ENCODE results near the gene MYLK. TPM values are rescaled to one million over a fixed set of nuclear protein-coding genes. Genes with fewer than 3 reads are reported as not detected.

The MYLK gene
- total and polyA plus RNA-seq, 2 of the 4 experiments (the other 2 are of a cell fraction): 299 to 484 TPM

DNA sequence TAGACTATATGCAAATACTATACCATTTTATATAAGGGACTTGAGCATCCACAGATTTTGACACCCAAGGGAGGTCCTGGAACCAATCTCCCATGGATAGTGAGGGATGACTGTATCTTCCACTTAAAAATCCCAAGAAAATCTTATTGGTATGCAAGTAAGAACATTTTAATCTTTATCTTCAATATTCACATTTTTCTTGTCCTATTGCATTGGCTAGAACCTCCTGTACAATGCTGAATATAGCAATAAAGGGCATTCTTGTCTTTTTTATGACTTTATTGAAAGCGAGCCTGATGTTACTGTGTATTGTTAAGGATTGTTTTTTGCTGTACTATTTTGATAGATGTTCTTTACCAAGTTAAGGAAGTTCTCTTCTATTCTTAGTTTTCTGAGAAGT is 36.9 kb downstream of the MYLK start:
- no peak overlapping the region for H4K91ac ChIP-seq (ENCODE audit: insufficient read depth, low read depth, low read length)
- H2AK9ac ChIP-seq (replicated peaks; ENCODE audit: low read depth, low read length, poor library complexity): no peak overlapping the region
- peaks cover 5% of the 10 kb centered on the region; the same call in 1 of the 2 replicates for H3K4me1 ChIP-seq (ENCODE audit: control insufficient read depth, insufficient read depth, low read length)
- no peak overlapping the region for H3K4ac ChIP-seq (ENCODE audit: low read depth, low read length)
- H4K8ac ChIP-seq (ENCODE audit: low read depth in 2 of 2, low read length in 2 of 2): no peak overlapping the region
- CTCF ChIA-PET: no interaction called here
- H3K23ac ChIP-seq (ENCODE audit: low read depth, low read length): no peak overlapping the region
- no peaks in the 10 kb centered on the region for H3K27me3 ChIP-seq (ENCODE audit: control insufficient read depth, insufficient read depth, low read length)
- H2AFZ ChIP-seq (replicated peaks; ENCODE audit: low read length, poor library complexity): no peak overlapping the region
- no peak overlapping the region for H3K14ac ChIP-seq (replicated peaks; ENCODE audit: low read depth, low read length)
- no peak overlapping the region for H2BK15ac ChIP-seq (ENCODE audit: low read depth, low read length)
- ATAC-seq (ENCODE audit: low read depth) (no peak), DNase-seq (no peak)
- no peak overlapping the region for H3K56ac ChIP-seq (ENCODE audit: extremely low read depth, insufficient read depth, low read length)
- no peak overlapping the region for H3K18ac ChIP-seq (ENCODE audit: low read depth, low read length)
- H3K36me3 ChIP-seq (ENCODE audit: control insufficient read depth, insufficient read depth, low read length): peaks cover 17% of the 10 kb centered on the region
- H2BK5ac ChIP-seq (ENCODE audit: low read depth, low read length, poor library complexity, severe bottlenecking): no peak overlapping the region
- H3K9me1 ChIP-seq (ENCODE audit: insufficient read depth, low read length): peaks cover 6% of the 10 kb centered on the region; the same call in 1 of the 2 replicates
- peaks cover 17% of the 10 kb centered on the region for H3K9me3 ChIP-seq (ENCODE audit: control insufficient read depth, insufficient read depth, low read length)
- no peak overlapping the region for H2BK120ac ChIP-seq (ENCODE audit: low read depth, low read length)
- no peak overlapping the region for H3K27ac ChIP-seq (ENCODE audit: insufficient read depth, low read length)
- no TSS peak for BruUV-seq (replicated peaks)
- H3K79me1 ChIP-seq (ENCODE audit: low read depth in 1 of 2, low read length in 2 of 2): peaks cover 28 to 40% of the 10 kb centered on the region in 2 experiments
- no peak overlapping the region for H3K4me2 ChIP-seq (ENCODE audit: low read depth, low read length)
- no peak overlapping the region for H3K4me3 ChIP-seq (ENCODE audit: insufficient read depth, low read depth, low read length)
- H4K5ac ChIP-seq (ENCODE audit: low read depth, low read length): no peak overlapping the region
- no peak overlapping the region for H3K9ac ChIP-seq (ENCODE audit: low read depth, low read length)
- intact Hi-C loops (cut with micrococcal nuclease): no loop called here
- TF ChIP-seq MAFK (IDR thresholded peaks at IDR 0.05; ENCODE audit: low read depth, low read length) (no peak), RFX5 (IDR thresholded peaks at IDR 0.05; ENCODE audit: low read depth, low read length) (no peak), RAD21 (IDR thresholded peaks at IDR 0.05; ENCODE audit: low read length) (no peak), BHLHE40 (IDR thresholded peaks at IDR 0.05; ENCODE audit: low read depth, low read length) (no peak), CHD1 (IDR thresholded peaks at IDR 0.05; ENCODE audit: low read depth, low read length) (no peak), POLR2A (IDR thresholded peaks at IDR 0.05; ENCODE audit: low read depth, low read length) (no peak), MXI1 (IDR thresholded peaks at IDR 0.05; ENCODE audit: borderline replicate concordance, low read depth, low read length) (no peak), FOS (IDR thresholded peaks at IDR 0.05; ENCODE audit: low read depth, low read length) (no peak)
- TF ChIP-seq, protein P1, sequence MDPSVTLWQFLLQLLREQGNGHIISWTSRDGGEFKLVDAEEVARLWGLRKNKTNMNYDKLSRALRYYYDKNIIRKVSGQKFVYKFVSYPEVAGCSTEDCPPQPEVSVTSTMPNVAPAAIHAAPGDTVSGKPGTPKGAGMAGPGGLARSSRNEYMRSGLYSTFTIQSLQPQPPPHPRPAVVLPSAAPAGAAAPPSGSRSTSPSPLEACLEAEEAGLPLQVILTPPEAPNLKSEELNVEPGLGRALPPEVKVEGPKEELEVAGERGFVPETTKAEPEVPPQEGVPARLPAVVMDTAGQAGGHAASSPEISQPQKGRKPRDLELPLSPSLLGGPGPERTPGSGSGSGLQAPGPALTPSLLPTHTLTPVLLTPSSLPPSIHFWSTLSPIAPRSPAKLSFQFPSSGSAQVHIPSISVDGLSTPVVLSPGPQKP (IDR thresholded peaks at IDR 0.05; ENCODE audit: borderline replicate concordance, low read depth, low read length): no peak
- H4K20me1 ChIP-seq (ENCODE audit: insufficient read depth, low read length): peaks cover 9% of the 10 kb centered on the region; the same call in 1 of the 2 replicates
- dilution Hi-C loops (cut with HindIII; ENCODE audit: low sequenced_read_pairs, unreplicated experiment): no loop called here
- H2AK5ac ChIP-seq (ENCODE audit: low read depth, low read length): no peak overlapping the region
- in situ Hi-C loops (cut with MboI; ENCODE audit: low sequenced_read_pairs): no loop called here
- H2BK20ac ChIP-seq (ENCODE audit: low read depth, low read length): no peak overlapping the region
- WGBS, 2 experiments (ENCODE audit: extremely low coverage in 2 of 2, insufficient read length in 1 of 2): no CpG with 5 or more reads among the region's 1 CpG
- POLR2A ChIA-PET (ENCODE audit: unreplicated experiment): no interaction called here

Data from IMR-90 (cell line).